Glomerular endothelial cell (primary cell): Measurements from ENCODE around the gene TARBP2. TPM values are rescaled to one million over a fixed set of nuclear protein-coding genes. Genes with fewer than 3 reads are reported as not detected.

Experiments used
- DNase-seq: peaks from one replicate; pipeline ENCODE4 v3.0.0-alpha.2; 2011; ENCODE audit warnings: low read depth, low spot score; ENCODE audit errors: extremely low read depth
- total RNA-seq: library from RNA; depleted of rRNA; stranded (reverse); fragments of >200 nt; gene quantifications from 2 replicates; pipeline ENCODE4 v1.2.3, GENCODE V29; 2015

The TARBP2 gene, protein sequence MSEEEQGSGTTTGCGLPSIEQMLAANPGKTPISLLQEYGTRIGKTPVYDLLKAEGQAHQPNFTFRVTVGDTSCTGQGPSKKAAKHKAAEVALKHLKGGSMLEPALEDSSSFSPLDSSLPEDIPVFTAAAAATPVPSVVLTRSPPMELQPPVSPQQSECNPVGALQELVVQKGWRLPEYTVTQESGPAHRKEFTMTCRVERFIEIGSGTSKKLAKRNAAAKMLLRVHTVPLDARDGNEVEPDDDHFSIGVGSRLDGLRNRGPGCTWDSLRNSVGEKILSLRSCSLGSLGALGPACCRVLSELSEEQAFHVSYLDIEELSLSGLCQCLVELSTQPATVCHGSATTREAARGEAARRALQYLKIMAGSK
- total RNA-seq = 45.7 and 50.6 TPM in 2 replicates

DNA sequence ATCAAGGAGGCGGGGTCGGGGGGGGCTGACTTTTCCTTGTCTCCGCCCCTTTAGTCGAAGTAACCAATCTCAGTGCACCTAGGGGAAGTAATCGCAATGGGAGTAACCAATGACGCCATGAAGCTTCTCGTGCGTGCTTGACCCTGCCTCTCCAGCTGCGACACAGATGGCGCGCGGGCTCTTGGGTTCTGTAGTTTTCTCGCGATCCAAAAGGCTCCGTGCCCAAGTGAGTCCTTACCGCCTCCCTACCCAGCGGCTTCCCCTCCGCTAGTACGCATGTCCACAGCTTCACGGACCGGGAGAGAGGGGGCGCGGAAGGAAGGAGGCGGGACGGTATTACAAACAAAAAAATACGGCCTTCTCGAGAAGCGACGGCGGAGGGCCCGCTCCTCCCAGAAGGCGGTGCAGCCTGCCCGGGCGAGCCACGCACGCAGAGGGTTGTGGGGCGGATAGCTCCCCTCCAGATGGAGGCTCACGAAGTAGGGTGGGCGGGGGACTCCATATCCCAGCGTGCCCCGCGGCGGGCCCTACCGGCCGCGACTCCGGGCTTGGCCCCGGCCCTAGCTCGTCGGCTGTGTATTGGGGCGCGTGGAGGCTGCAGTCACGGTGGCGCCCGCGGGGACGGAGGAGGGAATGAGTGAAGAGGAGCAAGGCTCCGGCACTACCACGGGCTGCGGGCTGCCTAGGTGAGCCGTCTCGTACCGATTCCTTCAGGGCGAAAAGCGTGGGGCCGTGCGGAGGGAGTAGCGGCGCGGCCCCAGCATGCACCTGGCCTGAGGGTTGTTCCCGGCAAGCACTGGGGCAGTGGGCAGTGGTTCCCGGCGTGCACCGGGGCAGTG is at the start of gene TARBP2:
TARBP2 (plus strand) TSS at position 508 of the 839 bp plus-strand sequence; CDS start at position 634, 126 bp downstream.
- DNase-seq = peak; percentile 98

GRCh38 chr12:53451661-53452158 is 49.4 kb upstream of the TARBP2 start, which contains the start of gene PCBP2:
Gene PCBP2, plus strand, starts transcription at chr12:53452102. Its CDS starts 2,699 bp downstream, at chr12:53454801.
- peak; percentile 91 for DNase-seq

DNA sequence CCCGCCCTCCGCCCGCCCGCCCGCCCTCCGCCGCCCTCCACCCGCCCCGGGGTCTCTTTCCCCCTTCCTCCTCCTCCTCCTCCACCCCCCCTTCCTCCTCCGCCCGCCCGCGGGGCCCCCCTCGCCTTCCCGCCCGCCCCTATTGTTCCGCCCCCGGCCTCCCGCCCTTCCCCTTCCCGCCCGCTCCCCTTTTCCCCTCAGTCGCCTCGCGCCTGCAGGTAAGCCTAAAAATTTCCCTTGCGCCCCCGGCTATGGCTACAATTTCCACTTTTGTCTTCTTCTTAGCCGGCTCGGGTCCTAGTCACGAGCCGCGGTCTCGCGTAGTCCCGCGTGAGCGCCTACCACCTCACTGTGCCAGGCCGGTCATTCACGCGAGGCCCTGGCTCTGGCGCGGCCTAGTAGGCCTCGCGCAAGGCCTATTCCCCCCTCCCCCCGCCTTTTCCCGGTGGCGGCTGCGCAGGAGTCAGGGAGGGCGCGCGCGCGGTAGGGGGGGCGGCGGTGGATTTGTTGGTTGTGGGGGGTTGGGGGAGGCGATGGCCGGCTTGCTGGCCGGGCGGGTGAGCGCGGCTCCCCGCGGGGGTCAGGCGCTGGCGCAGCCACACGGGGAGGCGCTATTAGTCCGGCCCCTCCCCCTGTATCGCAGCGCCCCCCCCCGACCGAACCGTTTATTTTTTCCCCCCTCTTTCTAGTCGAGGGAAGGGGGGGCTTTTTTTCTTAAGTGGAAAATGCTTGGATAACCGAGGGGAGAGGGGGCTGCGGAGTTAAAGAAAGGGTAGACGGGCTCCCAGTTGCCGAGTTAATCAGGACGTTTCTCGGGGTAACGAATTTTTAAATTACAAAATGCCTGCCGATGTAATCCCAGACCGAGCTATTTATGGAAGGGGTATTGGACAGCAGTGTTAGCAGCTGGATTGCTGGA is 48.7 kb upstream of the TARBP2 start:
- no peak for DNase-seq

GRCh38 chr12:53453953-53454640 is 47.0 kb upstream of the TARBP2 start:
- no peak for DNase-seq

DNA sequence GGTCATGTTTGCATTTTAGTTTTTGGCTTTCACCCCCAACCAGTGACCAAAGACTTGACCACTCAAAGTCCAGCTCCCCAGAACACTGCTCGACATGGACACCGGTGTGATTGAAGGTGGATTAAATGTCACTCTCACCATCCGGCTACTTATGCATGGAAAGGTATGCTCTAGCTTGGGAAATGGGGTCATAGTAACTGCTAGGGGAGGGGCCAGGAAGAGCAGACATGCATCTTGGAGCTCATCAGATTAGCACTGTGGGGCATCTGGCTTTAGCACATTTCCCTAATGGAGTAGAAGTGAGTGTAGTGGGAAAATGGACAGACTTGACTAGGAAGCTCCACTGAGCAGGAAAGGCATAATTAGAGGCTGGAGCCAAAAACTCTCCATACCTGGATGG is 46.4 kb upstream of the TARBP2 start:
- DNase-seq = no peak

GRCh38 chr12:53456654-53457366 is 44.3 kb upstream of the TARBP2 start:
- no peak for DNase-seq

DNA sequence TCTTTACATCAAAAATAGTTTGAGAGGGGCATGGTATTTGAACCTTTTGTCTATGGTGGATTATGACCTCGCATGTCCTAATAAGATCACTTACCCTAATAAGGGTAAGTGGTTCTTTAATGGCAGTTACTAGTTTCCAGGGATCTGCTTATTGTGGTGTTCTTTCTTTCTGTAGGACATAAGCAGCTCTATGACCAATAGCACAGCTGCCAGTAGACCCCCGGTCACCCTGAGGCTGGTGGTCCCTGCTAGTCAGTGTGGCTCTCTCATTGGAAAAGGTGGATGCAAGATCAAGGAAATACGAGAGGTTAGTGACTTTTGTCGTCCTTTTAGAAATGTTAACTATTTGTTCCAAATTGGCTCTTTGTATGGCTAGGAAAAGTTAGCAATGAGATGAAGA is 42.0 kb upstream of the TARBP2 start:
- no peak for DNase-seq

GRCh38 chr12:53461059-53461458 is 40.0 kb upstream of the TARBP2 start:
- DNase-seq = no peak

GRCh38 chr12:53461591-53461990 is 39.5 kb upstream of the TARBP2 start:
- DNase-seq = no peak

DNA sequence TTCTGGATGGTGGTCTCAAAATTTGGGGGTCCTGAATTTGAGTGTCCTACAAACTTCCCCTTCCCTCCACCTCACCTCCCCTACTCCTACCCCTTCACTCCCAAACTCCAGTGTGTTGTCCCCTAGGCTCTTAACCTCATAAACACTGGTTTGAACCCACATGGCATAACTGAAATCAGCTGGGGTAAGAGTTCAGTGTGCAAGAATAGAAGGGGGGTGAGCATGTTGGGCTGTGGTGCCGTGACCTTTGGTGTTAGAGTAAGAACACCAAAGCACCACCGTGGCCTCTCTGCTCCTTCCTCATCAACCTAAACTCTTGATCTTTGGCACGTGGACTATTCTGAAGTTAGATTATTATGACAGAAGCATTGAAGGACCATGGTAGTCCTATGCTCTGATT is 38.1 kb upstream of the TARBP2 start:
- DNase-seq = no peak

DNA sequence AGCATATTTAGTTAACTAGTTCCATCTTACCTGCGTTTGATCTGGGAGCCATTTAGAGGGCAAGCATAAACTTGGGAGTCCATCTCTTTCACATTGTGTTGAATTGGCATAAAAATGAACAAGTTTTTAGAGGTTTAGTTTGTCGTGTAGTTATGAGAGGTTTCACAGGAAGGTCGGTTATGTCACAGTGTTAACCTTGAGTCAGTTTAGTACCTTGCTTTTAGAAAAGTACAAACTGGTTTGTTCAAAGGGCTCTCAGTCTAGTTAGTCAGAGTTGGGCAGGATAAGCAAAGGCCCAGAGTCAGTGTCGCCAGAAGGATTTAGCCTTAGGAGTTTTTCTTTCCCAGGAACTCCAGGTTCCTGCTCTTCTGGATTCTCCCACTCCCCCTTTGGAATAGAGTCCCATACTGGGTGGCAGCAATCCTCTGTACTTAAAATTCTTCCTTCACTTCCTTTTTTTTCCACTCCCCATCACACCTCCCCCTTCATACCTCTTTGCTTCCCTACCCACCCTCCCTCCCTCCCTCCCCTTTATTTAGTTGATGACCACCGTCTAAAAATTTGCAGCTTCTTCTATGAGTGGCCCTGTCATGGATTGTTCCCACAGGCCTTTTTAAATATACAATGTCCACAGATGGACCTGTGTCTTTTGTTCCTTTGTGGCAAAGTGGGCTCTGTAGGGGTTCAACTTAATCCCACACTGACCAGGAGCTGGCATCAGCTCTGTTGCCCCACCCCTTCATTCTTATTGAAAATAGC is 37.1 kb upstream of the TARBP2 start:
- no peak for DNase-seq

DNA sequence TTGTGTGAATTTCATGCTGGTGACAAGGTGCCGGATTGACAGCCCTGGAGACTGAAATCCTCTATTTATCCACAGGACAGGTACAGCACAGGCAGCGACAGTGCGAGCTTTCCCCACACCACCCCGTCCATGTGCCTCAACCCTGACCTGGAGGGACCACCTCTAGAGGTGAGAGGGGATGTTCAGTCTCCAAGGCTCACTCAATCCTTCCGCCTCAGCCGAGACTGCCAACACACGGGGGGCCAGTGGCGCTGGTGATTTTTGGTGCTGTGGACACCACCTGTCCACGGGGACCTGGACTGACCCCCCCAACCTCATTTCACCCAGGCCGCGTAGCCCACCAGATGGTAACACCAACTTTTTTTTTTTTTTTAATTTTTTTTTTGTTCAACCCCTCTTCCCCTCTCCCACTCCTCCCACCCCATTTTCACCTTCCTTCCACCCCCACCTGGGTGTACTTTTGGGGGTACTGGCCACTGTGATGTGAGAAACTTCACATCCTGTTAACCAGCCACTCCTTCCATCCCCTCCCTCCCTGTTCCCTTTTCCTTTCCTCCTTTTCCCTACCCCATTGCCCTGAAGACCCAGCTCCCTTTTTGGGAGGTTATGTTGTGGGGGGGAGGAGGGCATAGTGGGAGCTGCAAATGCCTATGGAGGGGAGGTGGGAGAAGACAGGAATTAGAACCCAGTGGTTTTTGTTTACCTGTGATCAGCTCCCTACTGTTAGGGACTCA is 36.2 kb upstream of the TARBP2 start:
- DNase-seq = no peak

GRCh38 chr12:53465679-53466078 is 35.4 kb upstream of the TARBP2 start:
- no peak for DNase-seq

DNA sequence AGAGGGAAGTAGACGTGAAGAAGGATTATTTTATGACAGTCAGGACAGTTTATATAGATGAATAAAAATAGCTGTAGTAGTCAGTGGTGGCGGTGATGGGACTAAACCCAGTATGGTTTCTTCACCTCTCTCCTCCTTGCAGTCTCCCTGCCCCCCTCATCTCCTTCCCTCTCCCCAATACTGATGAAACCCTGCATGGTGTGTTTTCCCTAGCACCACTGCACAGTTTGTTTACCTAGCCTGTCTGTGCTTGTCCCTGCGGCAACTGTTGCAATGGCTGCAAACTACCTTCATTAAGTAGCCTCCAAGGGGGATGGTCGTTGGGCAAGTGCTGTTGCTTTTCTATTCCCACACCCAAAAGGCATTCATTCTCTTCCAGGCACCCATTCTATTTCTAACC is 34.4 kb upstream of the TARBP2 start:
- no peak for DNase-seq

DNA sequence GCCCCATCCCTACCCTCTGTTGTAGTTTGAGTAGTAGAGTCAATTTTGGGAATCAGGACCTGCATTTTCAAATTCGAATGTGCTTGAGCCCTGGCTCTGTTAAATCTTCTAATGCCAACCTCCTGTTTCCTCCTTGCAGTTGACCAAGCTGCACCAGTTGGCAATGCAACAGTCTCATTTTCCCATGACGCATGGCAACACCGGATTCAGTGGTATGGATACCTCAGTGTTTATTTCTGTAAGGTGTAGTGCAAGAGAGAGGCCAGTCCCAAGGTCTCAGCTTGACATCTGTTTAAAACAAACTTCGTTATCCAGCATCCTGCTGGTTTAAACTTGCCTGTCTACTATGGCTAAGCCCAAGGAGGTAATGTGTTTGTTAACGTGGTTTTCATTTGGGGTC is 34.0 kb upstream of the TARBP2 start:
- no peak for DNase-seq

GRCh38 chr12:53467880-53468279 is 33.2 kb upstream of the TARBP2 start:
- no peak for DNase-seq

DNA sequence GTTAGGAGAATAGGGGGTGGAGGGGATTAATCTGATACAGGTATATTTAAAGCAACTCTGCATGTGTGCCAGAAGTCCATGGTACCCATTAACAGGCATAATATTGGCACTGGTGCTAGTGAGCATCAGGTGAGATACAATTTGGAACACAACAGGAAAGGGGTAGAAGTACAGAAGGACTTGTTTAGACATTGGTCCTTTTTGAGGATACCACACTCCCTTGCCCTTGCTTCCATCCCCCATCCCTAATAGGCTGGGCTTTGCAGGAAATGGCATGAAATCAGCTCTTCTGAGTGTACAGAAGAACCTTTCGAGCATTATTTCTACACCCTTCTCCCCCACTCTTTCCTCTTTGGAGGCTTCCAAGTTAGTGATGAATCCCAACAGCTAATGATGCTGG is 32.8 kb upstream of the TARBP2 start:
- DNase-seq = no peak

DNA sequence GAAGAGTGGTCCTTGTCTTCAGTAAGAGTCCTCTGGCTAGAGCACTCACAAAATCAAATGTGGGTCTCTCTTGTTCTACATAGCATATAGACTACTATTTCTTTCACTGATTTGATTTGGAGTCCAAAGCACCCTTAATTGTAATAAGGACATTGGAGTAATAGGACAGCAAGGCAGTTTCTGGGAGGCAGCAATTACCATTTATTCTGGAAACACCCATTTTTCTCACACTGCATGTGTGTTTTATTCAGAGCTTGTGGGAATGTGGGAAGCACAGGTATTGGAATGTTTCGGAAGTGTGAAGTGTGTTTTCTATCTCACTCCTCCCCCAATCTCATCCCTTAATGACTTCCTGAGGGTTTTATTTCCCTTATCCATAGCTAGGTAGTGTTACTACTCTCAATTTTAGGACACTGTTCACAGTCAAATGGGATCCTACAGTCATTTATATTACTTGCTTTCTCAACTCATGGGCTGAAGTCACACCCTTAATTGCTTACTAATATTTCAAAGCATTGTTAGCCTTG is 29.0 kb upstream of the TARBP2 start:
- no peak for DNase-seq
